Activated naive CD8-positive, alpha-beta T cell treated with anti-CD3 and anti-CD28 coated beads, Interleukin-2, amount 50 U/mL, for 24 hours (primary cell): ENCODE results near the gene ICA1L.

ENCODE experiments used
- ATAC-seq: fragments of 150-1000 bp; cut with Tn5 transposase; one replicate; pipeline ENCODE4 v1.10.0; 2021
- DNase-seq: peaks from one replicate; pipeline ENCODE4 v3.0.0; 2021
- H3K27ac Mint-ChIP-seq: one replicate; pipeline ENCODE4 v1.8.0; 2021; ENCODE audit warnings: mild to moderate bottlenecking, mixed read lengths
- H3K27me3 Mint-ChIP-seq: one replicate; pipeline ENCODE4 v1.8.0; 2021; ENCODE audit warnings: mixed read lengths
- H3K36me3 Mint-ChIP-seq: one replicate; pipeline ENCODE4 v1.8.0; 2021; ENCODE audit warnings: low read depth, mixed read lengths
- H3K4me1 Mint-ChIP-seq: one replicate; pipeline ENCODE4 v1.8.0; 2021; ENCODE audit warnings: mixed read lengths
- H3K4me3 Mint-ChIP-seq: one replicate; pipeline ENCODE4 v1.8.0; 2021; ENCODE audit warnings: mild to moderate bottlenecking, moderate library complexity, mixed read lengths
- H3K9me3 Mint-ChIP-seq: one replicate; pipeline ENCODE4 v1.8.0; 2021; ENCODE audit warnings: mixed read lengths

ICA1L gene

DNA sequence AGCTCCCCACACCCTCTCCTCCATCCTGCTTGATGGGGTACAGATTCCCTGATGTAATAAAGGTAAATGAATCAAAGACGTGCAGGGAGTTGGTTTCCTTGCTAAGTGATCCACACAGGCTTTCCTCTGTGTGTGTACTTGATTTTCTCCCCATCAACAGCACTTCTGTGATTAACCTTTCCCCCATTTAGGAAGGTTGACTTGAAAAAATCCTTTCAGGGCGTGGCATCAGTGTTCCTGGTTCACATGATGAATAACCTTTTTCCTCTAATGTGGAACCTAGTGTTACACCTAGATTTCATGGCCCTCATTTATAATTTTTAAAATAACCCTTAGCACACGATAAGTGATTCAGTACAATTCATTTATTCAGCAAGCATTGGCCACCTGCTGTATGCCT is 115.0 kb downstream of the ICA1L start:
- no peaks in the 10 kb centered on the region for H3K27me3 Mint-ChIP-seq
- H3K4me1 Mint-ChIP-seq: peaks cover 27% of the 10 kb centered on the region
- peaks cover 6% of the 10 kb centered on the region for H3K9me3 Mint-ChIP-seq
- ATAC-seq (no peak), DNase-seq (no peak)
- H3K36me3 Mint-ChIP-seq: peaks cover 19% of the 10 kb centered on the region
- no peak overlapping the region for H3K27ac Mint-ChIP-seq
- no peak overlapping the region for H3K4me3 Mint-ChIP-seq

DNA sequence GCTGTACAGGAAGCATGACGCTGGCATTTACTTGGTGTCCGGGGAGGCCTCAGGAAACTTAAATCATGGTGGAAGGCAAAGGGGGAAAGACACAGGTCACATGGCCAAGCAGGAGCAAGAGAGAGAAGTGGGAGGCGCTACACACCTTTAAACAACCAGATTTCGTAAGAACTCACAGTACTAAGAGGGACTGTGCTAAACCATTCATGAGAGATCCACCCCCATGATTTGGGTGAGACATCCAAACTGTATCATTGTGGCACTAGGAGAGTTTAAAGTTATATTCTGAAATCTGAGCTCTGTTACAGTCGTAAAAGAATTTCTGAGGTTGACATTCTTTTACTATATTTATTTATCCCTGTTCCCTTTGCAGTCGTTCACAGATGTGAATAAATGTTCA is 116.6 kb downstream of the ICA1L start:
- H3K27ac Mint-ChIP-seq: no peak overlapping the region
- peaks cover 19% of the 10 kb centered on the region for H3K36me3 Mint-ChIP-seq
- no peak overlapping the region for H3K4me3 Mint-ChIP-seq
- ATAC-seq (no peak), DNase-seq (no peak)
- peaks cover 6% of the 10 kb centered on the region for H3K9me3 Mint-ChIP-seq
- H3K4me1 Mint-ChIP-seq: peaks cover 37% of the 10 kb centered on the region
- no peaks in the 10 kb centered on the region for H3K27me3 Mint-ChIP-seq

DNA sequence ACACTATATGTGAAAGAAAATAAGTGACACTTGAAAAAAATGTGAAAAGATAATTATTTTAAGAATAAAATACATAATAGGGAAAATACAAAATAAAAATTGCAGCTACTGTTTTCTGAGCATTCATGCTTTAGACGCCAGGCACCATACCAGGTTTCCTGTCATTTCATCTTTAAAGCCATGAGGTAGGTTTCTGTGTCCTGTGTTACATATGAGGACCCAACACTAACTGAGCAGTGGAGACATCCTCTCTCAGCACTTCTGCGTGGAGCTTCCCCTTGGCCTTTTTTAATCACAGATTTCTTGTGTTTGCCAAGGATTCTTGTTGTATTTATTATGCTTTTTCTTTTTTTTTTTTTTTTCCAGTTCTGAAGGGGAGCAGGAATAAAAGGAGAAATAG is 119.5 kb downstream of the ICA1L start:
- DNase-seq: no peak
- Mint-ChIP-seq H3K27me3 (no peaks in the 10 kb centered on the region), H3K4me3 (no peak overlapping the region), H3K9me3 (peaks cover 8% of the 10 kb centered on the region), H3K27ac (peak overlapping the region; percentile 71), H3K36me3 (peaks cover 15% of the 10 kb centered on the region), H3K4me1 (peaks cover 41% of the 10 kb centered on the region)
- ATAC-seq: no peak

DNA sequence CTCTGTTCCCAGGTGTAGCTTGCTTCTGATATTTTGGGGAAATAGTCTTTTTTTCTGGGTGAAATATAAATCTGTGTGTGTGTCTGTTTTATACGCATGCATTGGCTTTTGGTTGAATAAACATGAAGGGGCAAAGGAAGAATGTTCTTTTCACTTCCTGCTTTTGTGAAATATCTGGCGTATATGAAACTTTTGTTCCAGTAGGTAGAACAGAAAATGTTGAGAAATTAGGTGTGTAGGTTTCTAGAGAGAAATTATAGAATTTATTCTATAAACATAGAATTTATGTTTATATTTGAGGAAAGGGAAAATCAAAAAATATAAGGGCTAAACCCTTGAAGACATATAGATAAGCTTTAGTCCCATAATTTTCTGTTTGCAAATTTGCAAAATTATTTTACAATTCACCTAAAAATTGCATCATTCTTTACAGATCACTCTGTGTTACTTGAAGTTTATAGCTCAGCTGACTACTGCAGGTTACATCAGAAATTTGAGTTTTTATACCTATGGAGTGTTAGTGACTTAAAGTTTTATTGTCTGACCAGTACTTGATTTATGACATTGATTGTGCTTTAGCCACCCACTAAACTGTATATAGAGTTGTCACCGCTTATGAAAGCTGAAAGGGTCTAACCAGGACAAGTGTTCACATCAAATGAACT is 120.7 kb downstream of the ICA1L start:
- no peaks in the 10 kb centered on the region for H3K27me3 Mint-ChIP-seq
- ATAC-seq (no peak), DNase-seq (no peak)
- H3K36me3 Mint-ChIP-seq: peaks cover 14% of the 10 kb centered on the region
- peaks cover 41% of the 10 kb centered on the region for H3K4me1 Mint-ChIP-seq
- peaks cover 14% of the 10 kb centered on the region for H3K9me3 Mint-ChIP-seq
- H3K27ac Mint-ChIP-seq: peak overlapping the region; percentile 78
- H3K4me3 Mint-ChIP-seq: peak overlapping the region; percentile 13

DNA sequence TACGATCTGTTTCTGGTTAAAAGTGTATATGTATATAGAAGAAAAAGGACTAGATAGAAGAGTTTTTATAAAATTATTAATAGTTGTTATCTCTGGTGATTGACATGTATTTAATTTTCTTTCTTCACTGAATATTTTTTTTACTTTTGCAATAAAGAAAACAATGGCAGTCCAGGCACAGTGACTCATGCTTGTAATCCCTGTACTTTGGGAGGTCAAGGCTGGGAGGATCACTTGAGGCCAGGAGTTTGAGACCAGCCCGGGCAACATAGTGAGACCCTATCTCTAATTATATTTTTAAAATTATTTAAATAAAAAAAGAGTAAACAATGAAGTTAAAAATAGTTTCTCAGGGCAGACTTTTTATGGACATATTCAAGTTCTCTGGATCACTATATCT is 122.1 kb downstream of the ICA1L start:
- Mint-ChIP-seq H3K27ac (no peak overlapping the region), H3K36me3 (peaks cover 19% of the 10 kb centered on the region), H3K27me3 (no peaks in the 10 kb centered on the region), H3K4me1 (peaks cover 42% of the 10 kb centered on the region), H3K9me3 (peaks cover 19% of the 10 kb centered on the region), H3K4me3 (no peak overlapping the region)
- DNase-seq (no peak), ATAC-seq (no peak)

DNA sequence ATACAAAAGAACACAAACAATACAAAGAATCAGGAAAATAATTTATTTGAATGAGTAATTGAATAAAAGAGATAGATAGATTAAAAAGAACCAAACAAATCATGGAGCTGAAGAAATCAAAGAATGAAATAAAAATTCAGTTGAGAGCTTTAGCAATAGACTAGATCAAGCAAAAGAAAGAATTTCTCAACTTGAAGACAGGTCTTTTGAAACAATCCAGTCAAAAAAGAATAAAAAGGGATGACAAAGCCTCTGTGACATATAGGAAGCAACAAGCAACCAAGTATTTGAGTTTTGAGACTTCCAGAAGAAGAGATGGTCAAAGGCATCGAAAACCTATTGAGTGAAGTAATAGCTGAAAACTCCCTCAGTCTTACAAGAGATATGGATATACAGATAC is 128.0 kb downstream of the ICA1L start:
- Mint-ChIP-seq H3K4me3 (no peak overlapping the region), H3K9me3 (peaks cover 31% of the 10 kb centered on the region), H3K27ac (no peak overlapping the region), H3K36me3 (peaks cover 43% of the 10 kb centered on the region), H3K27me3 (no peaks in the 10 kb centered on the region), H3K4me1 (peaks cover 5% of the 10 kb centered on the region)
- no peak for ATAC-seq
- DNase-seq: no peak

DNA sequence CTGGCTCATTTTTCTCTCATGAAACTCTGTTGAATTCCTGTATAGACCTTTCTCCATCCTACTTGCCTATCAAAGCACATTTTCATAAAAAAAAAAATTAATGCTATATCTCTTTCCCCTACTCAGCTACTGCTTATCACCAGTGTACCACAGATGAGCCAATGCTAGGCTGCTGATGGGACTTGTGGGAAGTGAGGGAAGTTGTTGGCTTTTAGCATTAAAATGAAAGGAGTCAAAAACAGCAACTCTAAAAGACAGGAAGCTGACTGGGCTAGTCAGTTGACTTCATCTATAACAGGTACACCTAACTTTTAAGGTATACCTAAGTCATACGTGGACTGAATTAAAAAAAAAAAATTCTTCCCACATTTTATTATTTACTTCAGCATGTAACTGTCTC is 134.7 kb downstream of the ICA1L start:
- Mint-ChIP-seq H3K4me1 (peaks cover 17% of the 10 kb centered on the region), H3K4me3 (no peak overlapping the region), H3K27ac (no peak overlapping the region), H3K27me3 (no peaks in the 10 kb centered on the region), H3K9me3 (peaks cover 12% of the 10 kb centered on the region), H3K36me3 (peaks cover 44% of the 10 kb centered on the region)
- DNase-seq: no peak
- no peak for ATAC-seq

DNA sequence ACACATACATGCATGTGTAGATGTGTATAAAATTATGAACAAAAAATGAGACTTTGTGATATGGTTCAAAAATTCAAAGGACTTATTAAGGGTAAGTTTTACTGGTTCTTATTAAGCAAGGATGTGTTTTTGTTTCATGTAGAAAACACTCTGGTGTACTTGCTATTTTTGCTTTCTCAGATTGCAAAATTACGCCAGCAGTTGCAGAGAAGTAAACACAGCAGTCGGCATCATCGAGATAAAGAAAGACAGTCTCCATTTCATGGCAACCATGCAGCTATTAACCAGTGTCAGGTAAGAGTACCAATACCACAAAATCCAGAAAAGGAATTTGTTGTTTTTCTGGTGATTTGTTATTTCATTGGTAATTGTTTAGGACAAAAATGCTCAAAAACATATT is 145.5 kb downstream of the ICA1L start:
- no peaks in the 10 kb centered on the region for H3K9me3 Mint-ChIP-seq
- no peak overlapping the region for H3K4me3 Mint-ChIP-seq
- ATAC-seq (no peak), DNase-seq (no peak)
- peaks cover 17% of the 10 kb centered on the region for H3K4me1 Mint-ChIP-seq
- no peak overlapping the region for H3K27ac Mint-ChIP-seq
- H3K27me3 Mint-ChIP-seq: no peaks in the 10 kb centered on the region
- peaks cover 20% of the 10 kb centered on the region for H3K36me3 Mint-ChIP-seq

DNA sequence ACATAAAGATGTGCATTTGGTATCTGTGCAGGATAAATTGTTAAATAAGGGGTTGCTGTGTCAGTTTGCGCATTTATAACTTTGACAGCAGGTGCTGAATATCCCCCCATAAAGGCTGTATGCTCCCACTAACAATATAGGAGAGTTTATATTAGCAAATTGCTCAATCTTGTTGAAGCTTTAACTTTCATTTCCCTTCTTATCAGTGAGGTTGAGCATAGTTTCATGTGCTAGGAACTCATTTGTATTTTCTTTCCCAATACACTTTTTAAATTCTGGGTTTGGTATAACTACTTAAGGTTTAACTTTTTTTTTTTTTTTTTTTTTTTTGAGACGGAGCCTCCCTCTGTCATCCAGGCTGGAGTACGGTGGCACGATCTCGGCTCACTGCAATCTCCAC is 147.8 kb downstream of the ICA1L start:
- Mint-ChIP-seq H3K9me3 (no peaks in the 10 kb centered on the region), H3K4me1 (peaks cover 34% of the 10 kb centered on the region), H3K27me3 (no peaks in the 10 kb centered on the region), H3K36me3 (peaks cover 11% of the 10 kb centered on the region), H3K4me3 (no peak overlapping the region), H3K27ac (no peak overlapping the region)
- ATAC-seq (no peak), DNase-seq (no peak)
